Smooth muscle cell (in vitro differentiated cells): ENCODE results near the gene C2orf68. TPM values are rescaled to one million over a fixed set of nuclear protein-coding genes. Genes with fewer than 3 reads are reported as not detected.
A peak's percentile ranks its signal among the peaks of the same experiment; 100 is the strongest.

Experiments
- DNase-seq: peaks from one replicate; lab custom pipeline; 2025; ENCODE audit not compliant: unreplicated experiment; lab: John Stamatoyannopoulos, UW
- H2AFZ ChIP-seq: fragments of 200-600 bp; sonication (generic); 2 replicates; pipeline ENCODE4 v1.6.0; 2016; ENCODE audit warnings: antibody characterized with exemption, low read depth, mild to moderate bottlenecking
- H3F3A ChIP-seq: fragments of 200-600 bp; sonication (generic); 2 replicates; pipeline ENCODE4 v1.6.0; 2017; ENCODE audit warnings: antibody characterized with exemption, low read depth
- H3K27ac ChIP-seq: fragments of 200-600 bp; sonication (generic); 2 replicates; pipeline ENCODE4 v1.5.1; 2016; ENCODE audit warnings: low read depth, mild to moderate bottlenecking
- H3K27me3 ChIP-seq: fragments of 200-600 bp; sonication (generic); 2 replicates; pipeline ENCODE4 v1.6.1; 2016; ENCODE audit warnings: low read depth, mild to moderate bottlenecking
- H3K36me3 ChIP-seq: fragments of 200-600 bp; sonication (generic); 2 replicates; pipeline ENCODE4 v1.5.1; 2016; ENCODE audit warnings: low read depth
- H3K4me1 ChIP-seq: fragments of 200-600 bp; sonication (generic); 2 replicates; pipeline ENCODE4 v1.5.1; 2016; ENCODE audit warnings: low read depth
- H3K4me2 ChIP-seq: fragments of 200-600 bp; sonication (generic); 2 replicates; pipeline ENCODE4 v1.6.0; 2016; ENCODE audit warnings: mild to moderate bottlenecking
- H3K4me3 ChIP-seq: fragments of 200-600 bp; sonication (generic); 2 replicates; pipeline ENCODE4 v1.5.1; 2016; ENCODE audit warnings: mild to moderate bottlenecking
- H3K79me2 ChIP-seq: fragments of 200-600 bp; sonication (generic); 2 replicates; pipeline ENCODE4 v1.6.0; 2016; ENCODE audit warnings: low read depth, mild to moderate bottlenecking
- H3K9ac ChIP-seq: fragments of 200-600 bp; sonication (generic); 2 replicates; pipeline ENCODE4 v1.6.0; 2016; ENCODE audit warnings: low read depth
- H3K9me3 ChIP-seq: fragments of 200-600 bp; sonication (generic); replicated peaks from 2 replicates; pipeline ENCODE4 v1.5.1; 2016; ENCODE audit warnings: low read depth
- H4K20me1 ChIP-seq: fragments of 200-600 bp; sonication (generic); 2 replicates; pipeline ENCODE4 v1.6.0; 2016; ENCODE audit warnings: low read depth
- CTCF ChIP-seq: fragments of 200-600 bp; sonication (generic); IDR thresholded peaks from 2 replicates; pipeline ENCODE4 v1.5.1; 2017; ENCODE audit warnings: borderline replicate concordance, mild to moderate bottlenecking, antibody characterized with exemption; ENCODE audit not compliant: insufficient read depth, poor library complexity, severe bottlenecking
- WGBS: methylation state at CpG from one replicate; pipeline ENCODE4 v1.1.7; 2016; ENCODE audit warnings: low lambda C conversion rate; 5-methylcytosine and 5-hydroxymethylcytosine counted together
- polyA plus RNA-seq: library from polyadenylated mRNA; unstranded; fragments of >200 nt; fragmentation: Nextera tagmentation; extraction: Ambion mirVana; gene quantifications from 2 replicates; pipeline ENCODE4 v1.2.1, GENCODE V29; 2016
- total RNA-seq: library from RNA; depleted of rRNA; stranded (reverse); fragments of >200 nt; gene quantifications from 2 replicates; pipeline ENCODE4 v1.2.3, GENCODE V29; 2014

The C2orf68 gene
- total and polyA plus RNA-seq, 2 experiments from 2014 or later, result 7.9 to 10.1 TPM

GRCh38 chr2:85597241-85597640 lies 14.6 kb downstream of the C2orf68 start:
- Histone ChIP-seq H3K27me3 (no peaks in the 10 kb centered on the region), H3K4me1 (peaks cover 10% of the 10 kb centered on the region), H2AFZ (no peak overlapping the region), H3F3A (no peaks in the 10 kb centered on the region), H3K9me3 (no peaks in the 10 kb centered on the region), H3K9ac (no peak overlapping the region), H3K4me3 (no peak overlapping the region), H4K20me1 (peaks cover 15% of the 10 kb centered on the region), H3K79me2 (peaks cover 18% of the 10 kb centered on the region), H3K36me3 (no peaks in the 10 kb centered on the region), H3K27ac (no peak overlapping the region), H3K4me2 (no peak overlapping the region)
- WGBS, result 92% methylated on average over 5 of the region's 5 CpGs
- no peak for TF ChIP-seq CTCF
- no peak for DNase-seq

GRCh38 chr2:85596486-85597143 lies 15.3 kb downstream of the C2orf68 start:
- H3K9me3 ChIP-seq, result no peaks in the 10 kb centered on the region
- H3K4me2 ChIP-seq, result peak overlapping the region; percentile 86
- peaks cover 15% of the 10 kb centered on the region for H4K20me1 ChIP-seq
- H3K27me3 ChIP-seq, result no peaks in the 10 kb centered on the region
- no peaks in the 10 kb centered on the region for H3F3A ChIP-seq
- H3K9ac ChIP-seq, result peak overlapping the region; percentile 82
- H3K4me3 ChIP-seq, result peak overlapping the region; percentile 66
- no peak overlapping the region for H3K27ac ChIP-seq
- no peak for TF ChIP-seq CTCF
- H2AFZ ChIP-seq, result no peak overlapping the region
- WGBS, result 67% methylated on average over 3 of the region's 3 CpGs
- H3K4me1 ChIP-seq, result peaks cover 7% of the 10 kb centered on the region
- H3K36me3 ChIP-seq, result no peaks in the 10 kb centered on the region
- no peak for DNase-seq
- H3K79me2 ChIP-seq, result peaks cover 18% of the 10 kb centered on the region

- peaks cover 18% of the 10 kb centered on the region for H3K79me2 ChIP-seq
- H2AFZ ChIP-seq, result no peak overlapping the region
- H3K27me3 ChIP-seq, result no peaks in the 10 kb centered on the region
- TF ChIP-seq CTCF, result no peak
- peak overlapping the region; percentile 86 for H3K4me2 ChIP-seq
- H3K36me3 ChIP-seq, result no peaks in the 10 kb centered on the region
- 5% methylated on average over 5 of the region's 10 CpGs for WGBS
- no peak for DNase-seq
- H3K9me3 ChIP-seq, result no peaks in the 10 kb centered on the region
- H4K20me1 ChIP-seq, result peaks cover 15% of the 10 kb centered on the region
- H3F3A ChIP-seq, result peaks cover 4% of the 10 kb centered on the region
- H3K9ac ChIP-seq, result peak overlapping the region; percentile 82
- H3K4me1 ChIP-seq, result peaks cover 6% of the 10 kb centered on the region
- H3K27ac ChIP-seq, result peak overlapping the region; percentile 75
- peak overlapping the region; percentile 66 for H3K4me3 ChIP-seq
Observed at GRCh38 chr2:85596026-85596333, 15.9 kb downstream of the C2orf68 start.

GRCh38 chr2:85595301-85596025 lies 16.4 kb downstream of the C2orf68 start, which contains the start of gene RNF181:
RNF181 (plus strand) TSS chr2:85595745; CDS start chr2:85595764, 19 bp downstream.
- peaks cover 9% of the 10 kb centered on the region for H3K4me1 ChIP-seq
- peaks cover 15% of the 10 kb centered on the region for H4K20me1 ChIP-seq
- no peaks in the 10 kb centered on the region for H3K27me3 ChIP-seq
- peak within 1 kb of the TSS; percentile 86 for H3K4me2 ChIP-seq
- H3K9me3 ChIP-seq, result no peaks in the 10 kb centered on the region
- no peaks in the 10 kb centered on the region for H3K36me3 ChIP-seq
- H3F3A ChIP-seq, result peaks cover 7% of the 10 kb centered on the region
- peak within 1 kb of the TSS; percentile 66 for H3K4me3 ChIP-seq
- under 1% methylated on average over 47 of the region's 47 CpGs for WGBS
- H3K27ac ChIP-seq, result peak within 1 kb of the TSS; percentile 80
- peak within 1 kb of the TSS; percentile 82 for H3K9ac ChIP-seq
- no peak for TF ChIP-seq CTCF
- H3K79me2 ChIP-seq, result peaks cover 18% of the 10 kb centered on the region
- peak within 1 kb of the TSS; percentile 64 for H2AFZ ChIP-seq
- DNase-seq, result peak; percentile 68
